GM21515 (cell line): ENCODE data around the gene VIL1.

ENCODE experiments used
- ATAC-seq: cut with Tn5 transposase; IDR thresholded peaks from one replicate; pipeline ENCODE4 v1.9.1; 2021; ENCODE audit not compliant: unreplicated experiment

VIL1 gene

GRCh38 chr2:218418717-218419458 is at the start of gene VIL1:
Gene VIL1 (plus strand): TSS chr2:218419123. CDS start chr2:218423779, 4,656 bp downstream.
- ATAC-seq = no peak

GRCh38 chr2:218369330-218369729 is 49.6 kb upstream of the VIL1 start:
- no peak for ATAC-seq

- no peak for ATAC-seq
These were observed 48.4 kb upstream of the VIL1 start for GRCh38 chr2:218370410-218371063.

- ATAC-seq = no peak
These were observed 47.0 kb upstream of the VIL1 start for GRCh38 chr2:218371983-218372350.

GRCh38 chr2:218374795-218375194 is 44.1 kb upstream of the VIL1 start:
- ATAC-seq = no peak

DNA sequence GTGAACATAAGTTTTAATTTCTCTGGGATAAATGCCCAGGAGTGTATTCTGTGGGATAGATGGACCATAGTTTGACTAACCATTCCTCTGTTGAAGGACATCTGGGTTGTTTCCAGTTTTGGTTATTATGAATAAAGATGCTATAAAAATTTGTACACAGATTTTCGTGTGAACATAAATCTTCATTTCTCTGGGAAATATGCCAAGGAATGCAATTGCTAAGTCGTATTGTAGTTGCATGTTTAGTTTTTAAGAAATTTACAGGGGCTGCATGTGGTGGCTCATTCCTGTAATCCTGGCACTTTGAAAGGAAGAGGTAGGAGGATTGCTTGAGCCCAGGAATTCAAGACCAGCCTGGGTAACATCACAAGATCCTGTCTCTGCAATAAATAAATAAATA is 43.7 kb upstream of the VIL1 start:
- no peak for ATAC-seq

DNA sequence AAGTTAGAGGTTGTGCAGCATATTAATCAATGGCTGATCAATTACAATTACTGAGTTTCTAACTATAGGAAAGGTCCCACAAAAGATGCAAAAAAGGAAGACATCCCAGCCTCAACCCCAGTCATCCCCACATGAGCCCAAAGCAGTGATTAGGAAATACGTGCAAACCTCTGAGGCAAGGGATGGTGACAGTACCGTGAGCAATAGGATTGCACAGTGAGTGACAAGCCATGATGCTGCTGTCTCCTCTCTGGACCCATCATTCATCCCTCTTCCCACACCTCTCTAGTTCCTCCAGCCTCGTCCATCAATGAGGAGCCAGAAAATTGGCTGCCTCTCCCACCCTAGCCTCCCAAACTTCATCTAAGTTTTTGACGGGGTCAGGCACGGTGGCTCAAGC is 40.9 kb upstream of the VIL1 start:
- no peak for ATAC-seq

DNA sequence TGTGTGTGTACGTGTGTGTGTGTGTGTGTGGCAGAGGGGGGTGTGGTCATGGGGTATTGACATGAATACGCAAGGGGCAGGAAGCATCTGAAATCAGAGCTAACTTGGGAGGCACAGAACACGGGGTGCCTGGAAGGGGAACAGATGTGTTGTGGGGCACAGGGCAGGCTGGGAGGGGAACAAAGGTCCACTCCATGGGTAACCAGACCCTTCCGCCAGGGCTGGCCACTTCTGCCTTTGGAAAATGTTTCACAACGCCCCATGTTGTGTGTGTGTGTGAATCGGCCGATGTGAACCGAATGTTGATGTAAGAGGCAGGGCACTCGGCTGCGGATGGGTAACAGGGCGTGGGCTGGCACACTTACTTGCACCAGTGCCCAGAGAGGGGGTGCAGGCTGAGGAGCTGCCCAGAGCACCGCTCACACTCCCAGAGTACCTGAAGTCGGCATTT is 37.0 kb upstream of the VIL1 start, which contains the start of gene SLC11A1:
SLC11A1 (plus strand) TSS at position 358 of the 451 bp plus-strand sequence. CDS start 96 bp downstream, outside the sequence.
- ATAC-seq = no peak

DNA sequence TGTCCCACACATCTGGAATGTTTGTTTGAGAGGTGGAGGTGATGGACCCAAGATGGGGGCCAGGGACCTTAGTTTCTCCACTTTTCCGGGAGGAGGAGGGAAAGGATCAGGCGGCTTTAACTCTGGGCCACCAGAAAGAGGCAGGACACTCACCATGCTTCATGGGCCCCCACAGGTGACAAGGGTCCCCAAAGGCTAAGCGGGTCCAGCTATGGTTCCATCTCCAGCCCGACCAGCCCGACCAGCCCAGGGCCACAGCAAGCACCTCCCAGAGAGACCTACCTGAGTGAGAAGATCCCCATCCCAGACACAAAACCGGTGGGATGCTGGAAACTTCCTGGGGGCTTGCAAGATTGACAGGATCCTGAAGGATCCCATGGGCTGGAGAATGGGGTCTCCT is 36.1 kb upstream of the VIL1 start:
- no peak for ATAC-seq

DNA sequence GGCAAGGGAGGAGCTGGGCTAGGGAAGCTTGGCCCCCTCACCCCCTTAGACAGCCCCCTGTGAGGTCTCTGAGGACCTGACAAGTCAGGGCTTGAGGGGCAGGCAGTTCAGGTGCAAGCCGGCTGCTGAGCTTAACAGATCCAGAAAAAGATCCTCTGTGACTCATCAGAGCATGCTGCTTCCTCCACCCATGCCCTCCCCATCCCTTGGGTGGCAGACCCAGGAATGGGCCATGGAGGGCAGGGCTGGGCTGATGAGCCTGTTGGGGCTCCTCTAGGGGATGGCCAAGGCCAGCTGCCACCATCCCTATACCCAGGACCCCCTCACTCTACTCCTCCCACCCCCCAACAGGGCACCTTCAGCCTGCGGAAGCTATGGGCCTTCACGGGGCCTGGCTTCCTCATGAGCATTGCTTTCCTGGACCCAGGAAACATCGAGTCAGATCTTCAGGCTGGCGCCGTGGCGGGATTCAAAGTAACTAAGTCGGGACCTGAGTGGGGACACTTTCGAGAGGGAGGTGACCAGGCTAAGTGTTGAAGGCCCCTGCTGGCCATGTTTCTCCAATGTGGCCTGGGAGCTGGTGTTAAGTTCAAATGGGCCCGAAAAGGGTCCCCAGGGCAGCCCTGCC is 34.9 kb upstream of the VIL1 start:
- no peak for ATAC-seq

- ATAC-seq = no peak
These were observed 33.9 kb upstream of the VIL1 start for GRCh38 chr2:218384975-218385374.

GRCh38 chr2:218386505-218387368 is 32.2 kb upstream of the VIL1 start:
- ATAC-seq = no peak

- ATAC-seq = no peak
These were observed 31.3 kb upstream of the VIL1 start for GRCh38 chr2:218387369-218388194.

- no peak for ATAC-seq
These were observed 29.4 kb upstream of the VIL1 start for GRCh38 chr2:218389333-218390150.

GRCh38 chr2:218391202-218391601 is 27.7 kb upstream of the VIL1 start:
- ATAC-seq = no peak

GRCh38 chr2:218392459-218392858 is 26.5 kb upstream of the VIL1 start:
- ATAC-seq = no peak

GRCh38 chr2:218392891-218393462 is 25.9 kb upstream of the VIL1 start:
- no peak for ATAC-seq

DNA sequence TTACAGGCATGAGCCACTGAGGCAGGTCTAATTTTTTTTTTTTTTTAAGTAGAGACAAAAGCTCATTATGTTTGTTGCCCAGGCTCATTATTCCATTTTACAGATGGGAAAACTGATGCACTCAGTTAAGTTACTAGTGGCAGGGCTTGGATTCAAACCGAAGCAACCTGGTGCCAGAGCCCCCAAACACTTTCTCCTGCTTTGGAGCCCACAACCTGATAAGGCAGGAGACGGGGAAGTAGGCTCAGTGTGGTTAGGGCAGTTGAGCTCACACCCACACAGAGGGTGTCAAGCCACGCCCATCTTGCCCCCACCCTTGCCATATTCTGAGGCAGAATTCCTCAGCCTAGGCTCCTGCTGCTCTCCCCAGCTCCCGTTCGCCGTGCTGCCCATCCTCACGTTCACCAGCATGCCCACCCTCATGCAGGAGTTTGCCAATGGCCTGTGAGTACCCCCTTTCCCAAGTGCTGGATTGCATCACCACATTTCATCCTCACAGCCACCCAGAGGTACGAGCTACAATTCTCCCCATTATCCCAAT is 25.1 kb upstream of the VIL1 start:
- no peak for ATAC-seq
